ENCODE measurements around the gene TCFL5. TPM values are rescaled to one million over a fixed set of nuclear protein-coding genes. Genes with fewer than 3 reads are reported as not detected.

Gene TCFL5
- total RNA-seq, 4 donors from 2014 or later, result 12.3 to 29.7 (median 18.8) TPM

GRCh38 chr20:62843656-62844055 is 18.0 kb downstream of the TCFL5 start:
- WGBS, result 96% methylated on average over 10 of the region's 10 CpGs
- intact Hi-C loops (cut with DNase I), result no loop called here
- no peak for DNase-seq (ENCODE audit: extremely low spot score)
- no peaks in the 10 kb centered on the region for H3K9me3 ChIP-seq
- no peaks in the 10 kb centered on the region for H3K4me1 ChIP-seq
- no peak overlapping the region for H3K27ac ChIP-seq (replicated peaks in 1 of 4)
- H3K36me3 ChIP-seq, result peaks cover 0 to 21% (median 4%) of the 10 kb centered on the region in 4 donors
- TF ChIP-seq POLR2AphosphoS5 (IDR thresholded peaks at IDR 0.05) (no peak), EP300 (IDR thresholded peaks at IDR 0.05) (no peak), POLR2A (IDR thresholded peaks at IDR 0.05; ENCODE audit: low read depth) (no peak), CTCF (IDR thresholded peaks at IDR 0.05) (no peak)
- no peak overlapping the region for H3K4me3 ChIP-seq
- H3K27me3 ChIP-seq, result no peaks in the 10 kb centered on the region

GRCh38 chr20:62841705-62842212 is 19.9 kb downstream of the TCFL5 start:
- H3K9me3 ChIP-seq, result no peaks in the 10 kb centered on the region
- TF ChIP-seq POLR2A (IDR thresholded peaks at IDR 0.05; ENCODE audit: low read depth), result no peak
- no peak for TF ChIP-seq EP300 (IDR thresholded peaks at IDR 0.05)
- no peak for TF ChIP-seq CTCF (IDR thresholded peaks at IDR 0.05)
- TF ChIP-seq POLR2AphosphoS5 (IDR thresholded peaks at IDR 0.05), result no peak
- no peaks in the 10 kb centered on the region for H3K4me1 ChIP-seq
- intact Hi-C loops (cut with DNase I), result no loop called here
- H3K4me3 ChIP-seq, result no peak overlapping the region
- 85% methylated on average over 16 of the region's 16 CpGs for WGBS
- no peak for DNase-seq (ENCODE audit: extremely low spot score)
- peaks cover 0 to 21% (median 4%) of the 10 kb centered on the region in 4 donors for H3K36me3 ChIP-seq
- H3K27me3 ChIP-seq, result peaks cover 0 to 14% (median 2%) of the 10 kb centered on the region in 4 donors
- no peak overlapping the region for H3K27ac ChIP-seq (replicated peaks in 1 of 4)

GRCh38 chr20:62840244-62841197 is 21.1 kb downstream of the TCFL5 start:
- intact Hi-C loops (cut with DNase I), result no loop called here
- no peak overlapping the region for H3K27ac ChIP-seq (replicated peaks in 1 of 4)
- WGBS, result 77% methylated on average over 45 of the region's 45 CpGs
- TF ChIP-seq EP300 (IDR thresholded peaks at IDR 0.05) (no peak), POLR2AphosphoS5 (IDR thresholded peaks at IDR 0.05) (no peak), CTCF (IDR thresholded peaks at IDR 0.05) (no peak), POLR2A (IDR thresholded peaks at IDR 0.05; ENCODE audit: low read depth) (no peak)
- peaks cover 0 to 15% (median 2%) of the 10 kb centered on the region in 4 donors for H3K36me3 ChIP-seq
- no peak overlapping the region for H3K4me3 ChIP-seq
- peaks cover 0 to 25% (median 2%) of the 10 kb centered on the region in 4 donors for H3K27me3 ChIP-seq
- no peaks in the 10 kb centered on the region for H3K4me1 ChIP-seq
- H3K9me3 ChIP-seq, result no peaks in the 10 kb centered on the region
- DNase-seq (ENCODE audit: extremely low spot score), result no peak

GRCh38 chr20:62839816-62840215 is 21.8 kb downstream of the TCFL5 start:
- DNase-seq (ENCODE audit: extremely low spot score), result no peak
- TF ChIP-seq CTCF (IDR thresholded peaks at IDR 0.05) (no peak), EP300 (IDR thresholded peaks at IDR 0.05) (no peak), POLR2A (IDR thresholded peaks at IDR 0.05; ENCODE audit: low read depth) (no peak), POLR2AphosphoS5 (IDR thresholded peaks at IDR 0.05) (no peak)
- no peaks in the 10 kb centered on the region for H3K4me1 ChIP-seq
- H3K4me3 ChIP-seq, result no peak overlapping the region
- H3K9me3 ChIP-seq, result no peaks in the 10 kb centered on the region
- H3K27me3 ChIP-seq, result peaks cover 0 to 32% (median 2%) of the 10 kb centered on the region in 4 donors
- 89% methylated on average over 11 of the region's 11 CpGs for WGBS
- H3K36me3 ChIP-seq, result peaks cover 0 to 8% (median 0%) of the 10 kb centered on the region in 4 donors
- intact Hi-C loops (cut with DNase I), result no loop called here
- H3K27ac ChIP-seq (replicated peaks in 1 of 4), result no peak overlapping the region
